Middle frontal gyrus (tissue), 1 donor: Measurements from ENCODE around the gene MYH11.
"Not testable (repeated sequence)": the region's sequence is repeated elsewhere in the genome, so short reads cannot be mapped to it uniquely, and the experiment has no call there.

Experiments
- DNase-seq: peaks from one replicate; pipeline ENCODE4 v3.0.0-alpha.2; 2015; ENCODE audit warnings: low spot score; ENCODE audit errors: extremely low spot score

Gene MYH11

GRCh38 chr16:15757077-15757386, 99.8 kb downstream of the MYH11 start:
- DNase-seq, result no peak

- DNase-seq, result no peak
These were observed 101.8 kb downstream of the MYH11 start for GRCh38 chr16:15754821-15755534.

- DNase-seq, result no peak
These were observed 103.9 kb downstream of the MYH11 start for GRCh38 chr16:15752717-15753488.

- DNase-seq, result no peak
These were observed 104.9 kb downstream of the MYH11 start for GRCh38 chr16:15751940-15752339.

- DNase-seq, result no peak
These were observed 106.8 kb downstream of the MYH11 start for GRCh38 chr16:15749985-15750384.

- no peak for DNase-seq
These were observed 107.5 kb downstream of the MYH11 start for GRCh38 chr16:15749371-15749770.

- DNase-seq, result no peak
These were observed 108.2 kb downstream of the MYH11 start for GRCh38 chr16:15748654-15749053.

GRCh38 chr16:15747937-15748336, 108.9 kb downstream of the MYH11 start:
- DNase-seq, result no peak

- no peak for DNase-seq
These were observed 110.5 kb downstream of the MYH11 start for GRCh38 chr16:15746332-15746731.

- no peak for DNase-seq
These were observed 113.2 kb downstream of the MYH11 start for GRCh38 chr16:15743657-15744056.

- no peak for DNase-seq
These were observed 114.1 kb downstream of the MYH11 start for GRCh38 chr16:15742716-15743115.

- DNase-seq, result no peak
These were observed 115.5 kb downstream of the MYH11 start for GRCh38 chr16:15741207-15741871.

GRCh38 chr16:15739950-15740349, 116.9 kb downstream of the MYH11 start:
- no peak for DNase-seq

- DNase-seq, result no peak
These were observed 117.4 kb downstream of the MYH11 start for GRCh38 chr16:15739464-15739863.

- DNase-seq, result no peak
These were observed 119.6 kb downstream of the MYH11 start for GRCh38 chr16:15737140-15737644.

- DNase-seq, result no peak
These were observed 120.3 kb downstream of the MYH11 start for GRCh38 chr16:15736529-15736928.

GRCh38 chr16:15735610-15736009, 121.2 kb downstream of the MYH11 start:
- DNase-seq, result no peak

- no peak for DNase-seq
These were observed 124.4 kb downstream of the MYH11 start for GRCh38 chr16:15732416-15732815.

- DNase-seq, result no peak
These were observed 127.7 kb downstream of the MYH11 start for GRCh38 chr16:15729152-15729551.

- DNase-seq, result not testable (repeated sequence)
These were observed 129.1 kb downstream of the MYH11 start for GRCh38 chr16:15727697-15728096.

GRCh38 chr16:15726715-15727114, 130.1 kb downstream of the MYH11 start:
- no peak for DNase-seq

- DNase-seq, result no peak
These were observed 131.1 kb downstream of the MYH11 start for GRCh38 chr16:15725641-15726240.
